GM18873 (cell line): ENCODE measurements around the gene AQP7.
"Not testable (repeated sequence)": the region's sequence is repeated elsewhere in the genome, so short reads cannot be mapped to it uniquely, and the experiment has no call there.

Experiments used
- ATAC-seq: cut with Tn5 transposase; IDR thresholded peaks from one replicate; pipeline ENCODE4 v1.9.1; 2021; ENCODE audit warnings: mild to moderate bottlenecking, moderate library complexity, moderate number of reproducible peaks; ENCODE audit not compliant: unreplicated experiment, low FRiP score

The AQP7 gene

GRCh38 chr9:33402371-33402770, at the start of gene AQP7:
TSS of gene AQP7 (minus strand) at chr9:33402568. CDS start at chr9:33401262, 1,306 bp downstream.
- ATAC-seq = not testable (repeated sequence)

- ATAC-seq = no peak
Observed at GRCh38 chr9:33450621-33451146, 48.3 kb upstream of the AQP7 start.

- ATAC-seq = no peak
Observed at GRCh38 chr9:33449715-33450114, 47.3 kb upstream of the AQP7 start.

- ATAC-seq = no peak
Observed at GRCh38 chr9:33447799-33448553, 45.6 kb upstream of the AQP7 start.

GRCh38 chr9:33446946-33447798, 44.8 kb upstream of the AQP7 start, which contains the start of gene AQP3:
TSS of gene AQP3 (minus strand) at chr9:33447593. CDS start at chr9:33447530, 63 bp downstream.
- ATAC-seq = no peak

- peak; percentile 95 for ATAC-seq
Observed at GRCh38 chr9:33446240-33446945, 44.0 kb upstream of the AQP7 start.

- no peak for ATAC-seq
Observed at GRCh38 chr9:33445389-33446239, 43.2 kb upstream of the AQP7 start.

- no peak for ATAC-seq
Observed at GRCh38 chr9:33443464-33444154, 41.2 kb upstream of the AQP7 start.

- no peak for ATAC-seq
Observed at GRCh38 chr9:33443047-33443446, 40.7 kb upstream of the AQP7 start.

- no peak for ATAC-seq
Observed at GRCh38 chr9:33442125-33442524, 39.8 kb upstream of the AQP7 start.

GRCh38 chr9:33440609-33441008, 38.2 kb upstream of the AQP7 start:
- no peak for ATAC-seq

GRCh38 chr9:33440204-33440603, 37.8 kb upstream of the AQP7 start:
- no peak for ATAC-seq

- no peak for ATAC-seq
Observed at GRCh38 chr9:33439731-33440130, 37.4 kb upstream of the AQP7 start.

GRCh38 chr9:33438926-33439680, 36.7 kb upstream of the AQP7 start:
- ATAC-seq = no peak

GRCh38 chr9:33437898-33438297, 35.5 kb upstream of the AQP7 start:
- ATAC-seq = no peak

- ATAC-seq = no peak
Observed at GRCh38 chr9:33437205-33437604, 34.8 kb upstream of the AQP7 start.

GRCh38 chr9:33436445-33436844, 34.1 kb upstream of the AQP7 start:
- no peak for ATAC-seq

- no peak for ATAC-seq
Observed at GRCh38 chr9:33435821-33436277, 33.5 kb upstream of the AQP7 start.
